ENCODE results near the gene PDK2.

Gene PDK2

GRCh38 chr17:50108556-50108955 is 13.4 kb downstream of the PDK2 start:
- Histone ChIP-seq H3K9me3 (ENCODE audit: insufficient read depth, low read length, severe bottlenecking) (no peaks in the 10 kb centered on the region), H3K9ac (ENCODE audit: low read depth, low read length) (no peak overlapping the region), H2AFZ (ENCODE audit: low read depth, low read length) (no peak overlapping the region), H3K4me1 (ENCODE audit: insufficient read depth, low read length) (no peaks in the 10 kb centered on the region), H3K27me3 (ENCODE audit: insufficient read depth, low read length, poor library complexity) (no peaks in the 10 kb centered on the region), H3K4me3 (ENCODE audit: low read depth in 1 of 2, low read length in 2 of 2) (no peak overlapping the region), H3K79me2 (ENCODE audit: insufficient read depth, low read length) (no peaks in the 10 kb centered on the region), H3K36me3 (ENCODE audit: insufficient read depth, low read length) (no peaks in the 10 kb centered on the region), H3K4me2 (ENCODE audit: insufficient read depth, low read length) (no peak overlapping the region), H3K27ac (ENCODE audit: low read length) (no peak overlapping the region), H4K20me1 (ENCODE audit: insufficient read depth, low read length) (no peaks in the 10 kb centered on the region; the same call in 1 of the 2 replicates)
- TF ChIP-seq CTCF (IDR thresholded peaks at IDR 0.05; ENCODE audit: borderline replicate concordance, extremely low read depth, low read length, poor library complexity, severe bottlenecking) (no peak), EZH2 (IDR thresholded peaks at IDR 0.05; ENCODE audit: borderline replicate concordance, low read depth, low read length, severe bottlenecking) (no peak)
- no peak for ATAC-seq (ENCODE audit: insufficient read depth, low read depth)
- no peak for DNase-seq

- no peaks in the 10 kb centered on the region for H3K27me3 ChIP-seq (ENCODE audit: insufficient read depth, low read length, poor library complexity)
- no peaks in the 10 kb centered on the region for H3K4me1 ChIP-seq (ENCODE audit: insufficient read depth, low read length)
- H2AFZ ChIP-seq (ENCODE audit: low read depth, low read length) = no peak overlapping the region
- H3K9ac ChIP-seq (ENCODE audit: low read depth, low read length) = no peak overlapping the region
- no peaks in the 10 kb centered on the region; the same call in 1 of the 2 replicates for H4K20me1 ChIP-seq (ENCODE audit: insufficient read depth, low read length)
- H3K27ac ChIP-seq (ENCODE audit: low read length) = no peak overlapping the region
- no peak overlapping the region for H3K4me3 ChIP-seq (ENCODE audit: low read depth in 1 of 2, low read length in 2 of 2)
- no peaks in the 10 kb centered on the region for H3K79me2 ChIP-seq (ENCODE audit: insufficient read depth, low read length)
- DNase-seq (no peak), ATAC-seq (ENCODE audit: insufficient read depth, low read depth) (no peak)
- no peak for TF ChIP-seq EZH2 (IDR thresholded peaks at IDR 0.05; ENCODE audit: borderline replicate concordance, low read depth, low read length, severe bottlenecking)
- TF ChIP-seq CTCF (IDR thresholded peaks at IDR 0.05; ENCODE audit: borderline replicate concordance, extremely low read depth, low read length, poor library complexity, severe bottlenecking) = no peak
- H3K4me2 ChIP-seq (ENCODE audit: insufficient read depth, low read length) = no peak overlapping the region
- H3K36me3 ChIP-seq (ENCODE audit: insufficient read depth, low read length) = no peaks in the 10 kb centered on the region
- no peaks in the 10 kb centered on the region for H3K9me3 ChIP-seq (ENCODE audit: insufficient read depth, low read length, severe bottlenecking)
Measured at GRCh38 chr17:50109207-50109606, 14.1 kb downstream of the PDK2 start.

- Histone ChIP-seq H3K36me3 (ENCODE audit: insufficient read depth, low read length) (no peaks in the 10 kb centered on the region), H3K79me2 (ENCODE audit: insufficient read depth, low read length) (no peaks in the 10 kb centered on the region), H4K20me1 (ENCODE audit: insufficient read depth, low read length) (no peaks in the 10 kb centered on the region; the same call in 1 of the 2 replicates), H3K4me1 (ENCODE audit: insufficient read depth, low read length) (no peaks in the 10 kb centered on the region), H2AFZ (ENCODE audit: low read depth, low read length) (no peak overlapping the region), H3K4me2 (ENCODE audit: insufficient read depth, low read length) (no peak overlapping the region), H3K4me3 (ENCODE audit: low read depth in 1 of 2, low read length in 2 of 2) (no peak overlapping the region), H3K9ac (ENCODE audit: low read depth, low read length) (no peak overlapping the region), H3K27ac (ENCODE audit: low read length) (no peak overlapping the region), H3K9me3 (ENCODE audit: insufficient read depth, low read length, severe bottlenecking) (no peaks in the 10 kb centered on the region), H3K27me3 (ENCODE audit: insufficient read depth, low read length, poor library complexity) (no peaks in the 10 kb centered on the region)
- no peak for TF ChIP-seq EZH2 (IDR thresholded peaks at IDR 0.05; ENCODE audit: borderline replicate concordance, low read depth, low read length, severe bottlenecking)
- no peak for TF ChIP-seq CTCF (IDR thresholded peaks at IDR 0.05; ENCODE audit: borderline replicate concordance, extremely low read depth, low read length, poor library complexity, severe bottlenecking)
- ATAC-seq (ENCODE audit: insufficient read depth, low read depth) (no peak), DNase-seq (no peak)
Measured at GRCh38 chr17:50109785-50110184, 14.6 kb downstream of the PDK2 start.
